GM12878 (cell line): ENCODE data around the gene RAB44. TPM values are rescaled to one million over a fixed set of nuclear protein-coding genes. Genes with fewer than 3 reads are reported as not detected.

Source experiments
- ATAC-seq: fragments of 200-7000 bp; cut with Tn5 transposase; 3 replicates; pipeline ENCODE4 v1.9.1; 2020; ENCODE audit warnings: mild to moderate bottlenecking, moderate library complexity
- BruUV-seq: library from RNA; stranded (reverse); fragments of 400-500 nt; replicated peaks from 2 replicates; lab custom pipeline; 2021; lab: Mats Ljungman, UMichigan
- CTCF ChIA-PET: fragments of 300-600 bp; sonication (Branson Sonifier 250); formaldehyde crosslinking; extraction: SDS; loops from one replicate; lab custom pipeline; 2021; ENCODE audit warnings: inconsistent platforms; lab: Yijun Ruan, JAX
- POLR2A ChIA-PET: fragments of 350-600 bp; formaldehyde crosslinking; extraction: SDS; loops from one replicate; lab custom pipeline; 2021; ENCODE audit warnings: inconsistent platforms; lab: Charles Lee
- RAD21 ChIA-PET: fragments of 300-600 bp; sonication (Branson Sonifier 250); formaldehyde crosslinking; loops from one replicate; lab custom pipeline; 2023; ENCODE audit warnings: antibody characterized with exemption; ENCODE audit not compliant: unreplicated experiment; lab: Charles Lee
- SMC1A ChIA-PET: fragments of 300-600 bp; sonication (Branson Sonifier 250); formaldehyde crosslinking; loops from one replicate; lab custom pipeline; 2023; ENCODE audit not compliant: unreplicated experiment, uncharacterized antibody; lab: Charles Lee
- DNase-seq: peaks from one replicate; pipeline ENCODE4 v3.0.0-alpha.2; 2011; ENCODE audit warnings: low read depth, low spot score
- FAIRE-seq: peaks from 3 replicates; lab custom pipeline; 2011; peaks lifted over from hg19 to GRCh38; lab: Jason Lieb, UNC
- H2AFZ ChIP-seq: 2 replicates; pipeline ENCODE4 v1.6.0; 2011; ENCODE audit warnings: low read depth, low read length, control low read depth; ENCODE audit not compliant: control insufficient read depth
- H3K27ac ChIP-seq: 2 replicates; pipeline ENCODE4 v1.5.1; 2011; ENCODE audit warnings: control low read depth; ENCODE audit not compliant: control insufficient read depth, insufficient read depth
- H3K27me3 ChIP-seq, 2 experiments: replicated peaks in 1 of 2; 2 replicates each; pipeline versions ENCODE4 v1.6.0 to v1.6.1; 2011; ENCODE audit warnings: low read length in 1 of 2; ENCODE audit not compliant: control insufficient read depth in 2 of 2, insufficient read depth in 2 of 2
- H3K36me3 ChIP-seq, 2 experiments: 2 replicates each; pipeline ENCODE4 v1.5.1; 2011; ENCODE audit warnings: low read length in 1 of 2; ENCODE audit not compliant: control insufficient read depth in 2 of 2, insufficient read depth in 2 of 2
- H3K4me1 ChIP-seq: 2 replicates; pipeline ENCODE4 v1.6.1; 2011; ENCODE audit warnings: mild to moderate bottlenecking, low read length, moderate library complexity, mixed read lengths; ENCODE audit not compliant: control insufficient read depth, insufficient read depth
- H3K4me2 ChIP-seq: 2 replicates; pipeline ENCODE4 v1.6.0; 2011; ENCODE audit warnings: control low read depth; ENCODE audit not compliant: control insufficient read depth, insufficient read depth
- H3K4me3 ChIP-seq: fragments of 200-600 bp; sonication (generic); 2 replicates; pipeline ENCODE4 v1.5.1; 2016
- H3K79me2 ChIP-seq: 2 replicates; pipeline ENCODE4 v1.6.0; 2011; ENCODE audit warnings: low read length; ENCODE audit not compliant: control insufficient read depth, insufficient read depth
- H3K9ac ChIP-seq: 2 replicates; pipeline ENCODE4 v1.8.0; 2011; ENCODE audit warnings: low read length, control low read depth, mixed read lengths; ENCODE audit not compliant: control insufficient read depth, insufficient read depth
- H3K9me3 ChIP-seq: replicated peaks from 3 replicates; pipeline ENCODE4 v1.5.1; 2011; ENCODE audit warnings: mild to moderate bottlenecking, low read length; ENCODE audit not compliant: control insufficient read depth, insufficient read depth
- H4K20me1 ChIP-seq: 2 replicates; pipeline ENCODE4 v1.6.0; 2011; ENCODE audit not compliant: control insufficient read depth, insufficient read depth
- FOS ChIP-seq: IDR thresholded peaks from 3 replicates; pipeline ENCODE4 v1.6.1; 2011; ENCODE audit warnings: borderline replicate concordance; ENCODE audit not compliant: insufficient read length; ENCODE audit errors: extremely low read depth
- NFYA ChIP-seq: IDR thresholded peaks from 2 replicates; pipeline ENCODE4 v1.6.1; 2011; ENCODE audit warnings: low read depth, mild to moderate bottlenecking, low read length, improper control_type of control experiment, borderline replicate concordance
- PAX8 ChIP-seq: fragments of 450-650 bp; IDR thresholded peaks from 2 replicates; pipeline ENCODE4 v1.6.1; 2017; ENCODE audit warnings: mild to moderate bottlenecking, moderate library complexity
- RELA ChIP-seq: fragments of 450-650 bp; IDR thresholded peaks from 2 replicates; pipeline ENCODE4 v1.8.0; 2014; ENCODE audit warnings: borderline replicate concordance; ENCODE audit not compliant: partially characterized antibody
- SMAD1 ChIP-seq: fragments of 450-650 bp; IDR thresholded peaks from 2 replicates; pipeline ENCODE4 v1.6.1; 2018; ENCODE audit warnings: mild to moderate bottlenecking, low read depth; ENCODE audit not compliant: partially characterized antibody
- SP1 ChIP-seq: IDR thresholded peaks from one replicate; pipeline ENCODE4 v1.6.1; 2011; ENCODE audit warnings: low read depth, low read length
- ZNF274 ChIP-seq: IDR thresholded peaks from one replicate; pipeline ENCODE4 v1.8.0; 2011; ENCODE audit not compliant: insufficient read length, insufficient read depth
- ZNF622 ChIP-seq: fragments of 450-650 bp; IDR thresholded peaks from 2 replicates; pipeline ENCODE4 v1.6.1; 2017; ENCODE audit warnings: mild to moderate bottlenecking, inconsistent platforms
- WGBS: methylation state at CpG from one replicate; pipeline ENCODE4 v1.1.6; 2016; ENCODE audit warnings: low lambda C conversion rate; ENCODE audit not compliant: insufficient replicate concordance, insufficient coverage; ENCODE audit errors: missing lambda C conversion rate; 5-methylcytosine and 5-hydroxymethylcytosine counted together
- in situ Hi-C: fragments of 300-500 bp; cut with MboI; formaldehyde crosslinking; loops from 9 replicates; pipeline ENCODE4 v1.14.3; 2018; ENCODE audit warnings: mixed read lengths
- intact Hi-C: fragments of 100-400 bp; cut with micrococcal nuclease; formaldehyde crosslinking; loops from one replicate; pipeline ENCODE4 v1.14.2; 2022; ENCODE audit not compliant: unreplicated experiment
- polyA plus RNA-seq, 11 experiments: library from polyadenylated mRNA; depleted of rRNA in 4 of 11; unstranded in 6 of 11; stranded (reverse) in 5 of 11; fragments of >200 nt; fragmentation: Nextera tagmentation in 4 of 11; fragmentation: Illumina TruSeq in 1 of 11; extraction: Ambion mirVana in 4 of 11; extraction: Trizol in 1 of 11; gene quantifications; 1 replicate in 1 of 11; 2 replicates in 10 of 11; pipeline versions ENCODE4 v1.2.1 to v1.2.3, GENCODE V29; 2011 to 2016; ENCODE audit warnings: inconsistent platforms in 2 of 11, missing spikeins in 2 of 11, low read depth in 1 of 11
- total RNA-seq, 4 experiments: library from RNA; depleted of rRNA in 3 of 4; stranded (reverse); fragments of >200 nt in 3 of 4; fragmentation: Illumina TruSeq in 1 of 4; extraction: Trizol in 1 of 4; gene quantifications; 2 replicates each; pipeline versions ENCODE4 v1.2.1 to v1.2.3, GENCODE V29; 2013 to 2021
- TF ChIP-seq, protein P1 (sequence below): fragments of 450-650 bp; IDR thresholded peaks from 2 replicates; pipeline ENCODE4 v1.6.1; 2017; ENCODE audit warnings: mild to moderate bottlenecking, low read depth, inconsistent platforms; ENCODE audit not compliant: poor library complexity, severe bottlenecking
- TF ChIP-seq, protein P2 (sequence below): fragments of 450-650 bp; IDR thresholded peaks from 2 replicates; pipeline ENCODE4 v1.6.1; 2016; ENCODE audit warnings: mild to moderate bottlenecking, moderate library complexity, borderline replicate concordance
- TF ChIP-seq, protein P3 (sequence below): IDR thresholded peaks from 2 replicates; pipeline ENCODE4 v1.6.1; 2012; ENCODE audit warnings: low read depth, low read length, improper control_type of control experiment
- TF ChIP-seq, protein P4 (sequence below): IDR thresholded peaks from 2 replicates; pipeline ENCODE4 v1.6.1; 2012; ENCODE audit warnings: low read depth, low read length, improper control_type of control experiment

RAB44 gene
- total and polyA plus RNA-seq, 10 of the 15 experiments (the other 5 are each of a cell fraction or from before 2014, with no cell fraction given): 0.01 to 0.08 (median 0.05) TPM; not detected in 2

DNA sequence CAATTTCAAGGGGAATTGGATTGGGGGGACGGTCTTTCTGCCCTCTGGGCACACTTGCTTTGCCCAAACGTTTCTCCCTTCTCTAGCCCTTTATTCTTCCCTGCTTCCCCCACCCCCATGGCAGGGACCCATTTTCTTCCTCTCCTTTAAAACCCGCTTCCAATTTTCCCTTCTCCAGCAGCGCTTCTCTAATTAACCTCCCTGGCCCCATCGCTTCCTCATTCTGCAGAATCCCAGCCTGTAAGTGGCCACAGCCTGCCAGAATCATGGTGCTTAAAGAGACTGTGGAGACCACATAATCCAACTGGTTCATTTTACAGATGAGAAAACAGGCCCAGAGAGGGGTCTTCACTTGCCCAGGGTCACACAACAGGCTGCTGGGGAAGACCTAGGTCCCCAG lies 80.2 kb downstream of the RAB44 start:
- ChIA-PET CTCF (interaction anchor here (2.7 to 12.1 kb wide), 2 partner anchors 12 to 72 kb away, joined by 10 to 330 read pairs; no protein-coding TSS in a partner anchor), RAD21 (interaction anchor here (5.4 kb wide), 1 partner anchor 10 kb away, joined by 102 read pairs; no protein-coding TSS in a partner anchor), SMC1A (interaction anchor here (1.3 to 1.6 kb wide), 2 partner anchors 9 to 73 kb away, joined by 3 to 5 read pairs; no protein-coding TSS in a partner anchor), POLR2A (no interaction called here)
- FAIRE-seq (no peak), DNase-seq (no peak), ATAC-seq (no peak)
- H3K4me1 ChIP-seq: peaks cover 21% of the 10 kb centered on the region
- H2AFZ ChIP-seq: no peak overlapping the region
- no peaks in the 10 kb centered on the region for H4K20me1 ChIP-seq
- H3K27me3 ChIP-seq: peaks cover 0 to 6% of the 10 kb centered on the region in 2 experiments; a peak in 1 of 4 replicates
- intact Hi-C loops (no loop called here), in situ Hi-C loops (no loop called here)
- no peaks in the 10 kb centered on the region for H3K79me2 ChIP-seq
- no TSS peak for BruUV-seq
- no peak overlapping the region for H3K4me2 ChIP-seq
- no peak overlapping the region for H3K4me3 ChIP-seq
- no peaks in the 10 kb centered on the region for H3K36me3 ChIP-seq
- 46% methylated on average over 3 of the region's 5 CpGs for whole genome bisulfite sequencing
- TF ChIP-seq SP1 (no peak), ZNF274 (no peak), SMAD1 (no peak), NFYA (no peak), ZNF622 (no peak), FOS (no peak), RELA (no peak), PAX8 (no peak)
- TF ChIP-seq, protein P1, sequence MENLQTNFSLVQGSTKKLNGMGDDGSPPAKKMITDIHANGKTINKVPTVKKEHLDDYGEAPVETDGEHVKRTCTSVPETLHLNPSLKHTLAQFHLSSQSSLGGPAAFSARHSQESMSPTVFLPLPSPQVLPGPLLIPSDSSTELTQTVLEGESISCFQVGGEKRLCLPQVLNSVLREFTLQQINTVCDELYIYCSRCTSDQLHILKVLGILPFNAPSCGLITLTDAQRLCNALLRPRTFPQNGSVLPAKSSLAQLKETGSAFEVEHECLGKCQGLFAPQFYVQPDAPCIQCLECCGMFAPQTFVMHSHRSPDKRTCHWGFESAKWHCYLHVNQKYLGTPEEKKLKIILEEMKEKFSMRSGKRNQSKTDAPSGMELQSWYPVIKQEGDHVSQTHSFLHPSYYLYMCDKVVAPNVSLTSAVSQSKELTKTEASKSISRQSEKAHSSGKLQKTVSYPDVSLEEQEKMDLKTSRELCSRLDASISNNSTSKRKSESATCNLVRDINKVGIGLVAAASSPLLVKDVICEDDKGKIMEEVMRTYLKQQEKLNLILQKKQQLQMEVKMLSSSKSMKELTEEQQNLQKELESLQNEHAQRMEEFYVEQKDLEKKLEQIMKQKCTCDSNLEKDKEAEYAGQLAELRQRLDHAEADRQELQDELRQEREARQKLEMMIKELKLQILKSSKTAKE: no peak
- TF ChIP-seq, protein P2, sequence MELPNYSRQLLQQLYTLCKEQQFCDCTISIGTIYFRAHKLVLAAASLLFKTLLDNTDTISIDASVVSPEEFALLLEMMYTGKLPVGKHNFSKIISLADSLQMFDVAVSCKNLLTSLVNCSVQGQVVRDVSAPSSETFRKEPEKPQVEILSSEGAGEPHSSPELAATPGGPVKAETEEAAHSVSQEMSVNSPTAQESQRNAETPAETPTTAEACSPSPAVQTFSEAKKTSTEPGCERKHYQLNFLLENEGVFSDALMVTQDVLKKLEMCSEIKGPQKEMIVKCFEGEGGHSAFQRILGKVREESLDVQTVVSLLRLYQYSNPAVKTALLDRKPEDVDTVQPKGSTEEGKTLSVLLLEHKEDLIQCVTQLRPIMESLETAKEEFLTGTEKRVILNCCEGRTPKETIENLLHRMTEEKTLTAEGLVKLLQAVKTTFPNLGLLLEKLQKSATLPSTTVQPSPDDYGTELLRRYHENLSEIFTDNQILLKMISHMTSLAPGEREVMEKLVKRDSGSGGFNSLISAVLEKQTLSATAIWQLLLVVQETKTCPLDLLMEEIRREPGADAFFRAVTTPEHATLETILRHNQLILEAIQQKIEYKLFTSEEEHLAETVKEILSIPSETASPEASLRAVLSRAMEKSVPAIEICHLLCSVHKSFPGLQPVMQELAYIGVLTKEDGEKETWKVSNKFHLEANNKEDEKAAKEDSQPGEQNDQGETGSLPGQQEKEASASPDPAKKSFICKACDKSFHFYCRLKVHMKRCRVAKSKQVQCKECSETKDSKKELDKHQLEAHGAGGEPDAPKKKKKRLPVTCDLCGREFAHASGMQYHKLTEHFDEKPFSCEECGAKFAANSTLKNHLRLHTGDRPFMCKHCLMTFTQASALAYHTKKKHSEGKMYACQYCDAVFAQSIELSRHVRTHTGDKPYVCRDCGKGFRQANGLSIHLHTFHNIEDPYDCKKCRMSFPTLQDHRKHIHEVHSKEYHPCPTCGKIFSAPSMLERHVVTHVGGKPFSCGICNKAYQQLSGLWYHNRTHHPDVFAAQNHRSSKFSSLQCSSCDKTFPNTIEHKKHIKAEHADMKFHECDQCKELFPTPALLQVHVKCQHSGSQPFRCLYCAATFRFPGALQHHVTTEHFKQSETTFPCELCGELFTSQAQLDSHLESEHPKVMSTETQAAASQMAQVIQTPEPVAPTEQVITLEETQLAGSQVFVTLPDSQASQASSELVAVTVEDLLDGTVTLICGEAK: no peak
- TF ChIP-seq, protein P3, sequence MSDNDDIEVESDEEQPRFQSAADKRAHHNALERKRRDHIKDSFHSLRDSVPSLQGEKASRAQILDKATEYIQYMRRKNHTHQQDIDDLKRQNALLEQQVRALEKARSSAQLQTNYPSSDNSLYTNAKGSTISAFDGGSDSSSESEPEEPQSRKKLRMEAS: no peak
- TF ChIP-seq, protein P4, sequence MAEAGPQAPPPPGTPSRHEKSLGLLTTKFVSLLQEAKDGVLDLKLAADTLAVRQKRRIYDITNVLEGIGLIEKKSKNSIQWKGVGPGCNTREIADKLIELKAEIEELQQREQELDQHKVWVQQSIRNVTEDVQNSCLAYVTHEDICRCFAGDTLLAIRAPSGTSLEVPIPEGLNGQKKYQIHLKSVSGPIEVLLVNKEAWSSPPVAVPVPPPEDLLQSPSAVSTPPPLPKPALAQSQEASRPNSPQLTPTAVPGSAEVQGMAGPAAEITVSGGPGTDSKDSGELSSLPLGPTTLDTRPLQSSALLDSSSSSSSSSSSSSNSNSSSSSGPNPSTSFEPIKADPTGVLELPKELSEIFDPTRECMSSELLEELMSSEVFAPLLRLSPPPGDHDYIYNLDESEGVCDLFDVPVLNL: no peak
- H3K9me3 ChIP-seq: no peaks in the 10 kb centered on the region
- H3K27ac ChIP-seq: no peak overlapping the region
- H3K9ac ChIP-seq: no peak overlapping the region
